Measurements from ENCODE around the gene MAN1C1.
"Not testable (repeated sequence)": the region's sequence is repeated elsewhere in the genome, so short reads cannot be mapped to it uniquely, and the experiment has no call there.

The MAN1C1 gene

GRCh38 chr1:25636141-25636540, 19.6 kb downstream of the MAN1C1 start:
- not testable (repeated sequence) for DNase-seq

- DNase-seq = no peak
Observed at GRCh38 chr1:25640646-25641328, 24.2 kb downstream of the MAN1C1 start.

- DNase-seq = no peak
Observed at GRCh38 chr1:25641329-25641725, 24.7 kb downstream of the MAN1C1 start.

DNA sequence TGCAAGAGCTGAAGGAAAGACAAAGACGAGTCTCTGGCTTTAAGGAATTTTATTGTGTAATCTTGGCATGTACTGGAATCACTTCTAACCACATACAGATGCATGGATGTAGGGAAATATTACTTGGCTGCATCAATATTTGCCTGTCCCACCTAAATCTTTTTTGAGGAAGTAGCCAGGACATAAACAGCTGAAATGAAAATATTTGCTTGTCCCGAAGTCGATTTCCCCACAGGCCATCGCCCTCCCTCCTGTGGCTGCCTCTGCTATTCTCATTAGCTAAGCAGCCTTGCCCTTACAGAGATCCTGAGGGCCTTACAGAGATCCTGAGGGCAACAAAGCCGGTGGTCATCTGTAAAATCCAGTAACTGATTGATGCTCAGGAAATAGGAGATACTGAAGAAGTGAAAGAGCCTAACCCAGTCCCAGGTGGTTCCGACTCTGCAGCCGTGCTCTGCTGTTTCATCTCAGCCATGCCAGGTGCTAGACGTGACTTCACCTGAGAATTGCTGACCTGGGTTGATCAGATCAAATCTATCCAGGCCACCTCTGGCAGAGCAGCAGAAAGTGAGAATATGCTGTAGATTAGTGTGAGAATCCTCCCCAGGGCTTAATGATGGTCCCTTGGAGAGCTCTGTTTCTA, 25.5 kb downstream of the MAN1C1 start:
- DNase-seq = peak; percentile 36

- peak; percentile 82 for DNase-seq
Observed at GRCh38 chr1:25642574-25643108, 26.1 kb downstream of the MAN1C1 start.

DNA sequence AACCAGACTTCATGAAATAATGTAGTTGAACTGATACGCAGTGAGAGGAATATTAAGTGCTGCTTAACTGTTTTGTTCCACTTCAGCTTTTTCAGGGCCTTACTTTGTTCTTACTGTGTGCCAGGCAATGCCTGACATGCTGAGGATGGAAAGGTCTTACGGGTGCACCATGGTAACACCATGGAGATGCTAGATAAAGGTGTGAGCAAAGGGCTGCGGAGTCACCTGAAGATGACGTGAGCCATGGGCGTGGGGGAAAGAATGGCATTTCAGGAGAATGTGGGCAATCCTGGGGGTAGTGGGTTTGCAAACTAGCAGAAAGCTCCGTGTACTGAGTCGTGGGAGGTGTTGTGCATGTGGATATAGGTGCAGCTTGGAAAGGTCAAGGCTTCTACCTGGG, 27.3 kb downstream of the MAN1C1 start:
- no peak for DNase-seq

DNA sequence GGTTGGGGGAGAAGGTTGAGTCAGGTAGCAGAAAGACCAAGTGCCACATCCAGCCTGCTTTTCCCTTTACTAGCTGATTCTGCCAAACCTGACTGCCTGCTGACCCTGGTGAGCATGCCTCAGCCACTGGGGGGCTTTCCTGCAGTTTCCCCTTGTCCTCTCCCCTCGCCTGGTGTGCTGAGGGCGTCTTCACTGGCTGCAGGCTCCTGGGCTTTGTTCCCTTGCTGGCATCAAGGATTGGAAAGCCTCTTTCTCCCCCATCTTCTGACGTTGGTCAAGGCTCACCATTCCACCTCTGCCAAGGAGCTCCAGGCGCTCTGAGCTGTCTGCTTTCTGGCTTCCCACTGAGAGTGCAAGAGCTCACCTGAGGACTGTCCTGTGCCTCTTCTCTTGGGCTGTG, 28.4 kb downstream of the MAN1C1 start:
- no peak for DNase-seq

GRCh38 chr1:25645637-25646400, 29.2 kb downstream of the MAN1C1 start:
- DNase-seq = no peak

DNA sequence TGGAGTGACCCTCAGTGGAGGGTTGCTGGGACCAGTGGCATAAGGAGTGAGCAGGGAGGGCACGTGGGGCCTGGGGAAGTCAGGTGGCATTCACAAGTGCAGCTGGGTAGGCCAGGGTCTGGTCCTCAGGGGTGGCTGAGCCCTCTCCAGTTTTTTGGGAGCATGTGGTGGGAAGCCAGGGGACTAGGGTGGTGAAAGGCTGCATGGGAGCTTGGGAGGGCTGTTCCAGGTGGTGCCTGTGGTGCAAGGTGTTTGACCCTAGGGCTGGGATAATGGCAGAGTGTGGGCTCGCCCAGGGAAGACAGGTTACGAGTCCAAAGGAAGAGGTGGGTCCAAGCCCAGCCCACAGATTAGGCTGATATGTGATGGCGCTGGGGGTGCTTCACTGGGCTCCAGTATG, 30.5 kb downstream of the MAN1C1 start:
- DNase-seq = no peak

GRCh38 chr1:25647863-25648262, 31.3 kb downstream of the MAN1C1 start:
- no peak for DNase-seq

DNA sequence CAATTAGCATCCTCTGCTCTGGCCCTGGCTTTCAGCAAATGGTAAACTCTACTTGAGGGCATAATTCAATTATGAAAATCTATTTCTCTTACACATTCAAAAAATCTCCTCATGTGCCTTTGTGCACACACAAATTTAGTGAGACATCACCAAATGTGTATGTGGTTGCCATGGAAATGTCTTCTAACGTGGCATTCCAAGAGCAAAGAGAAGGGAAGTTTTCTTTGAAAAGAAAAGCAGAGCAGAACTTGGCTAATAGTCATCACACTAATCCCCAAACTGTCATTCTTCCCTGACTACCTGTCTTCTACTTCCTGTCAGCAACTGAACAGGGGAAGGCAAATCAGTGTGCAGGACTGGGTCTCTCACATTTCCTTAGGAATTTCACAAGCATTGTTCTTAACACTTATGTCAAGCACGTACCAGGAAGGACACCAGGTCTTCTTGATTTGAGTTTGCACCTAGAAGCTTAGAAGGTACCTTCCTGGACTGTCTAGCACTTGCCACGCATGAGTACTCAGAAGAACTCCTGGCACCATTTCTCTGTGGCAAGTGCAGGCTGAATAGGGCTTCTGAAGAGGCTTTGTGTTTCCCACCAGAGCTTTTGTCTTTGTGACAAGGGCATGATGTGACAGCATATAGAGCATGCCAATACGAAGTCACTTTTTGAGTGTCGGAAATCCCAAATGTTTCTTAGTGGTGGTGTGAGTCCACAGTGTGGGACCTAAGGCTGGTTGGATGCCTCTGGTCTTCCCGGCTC, 32.3 kb downstream of the MAN1C1 start:
- no peak for DNase-seq

- no peak for DNase-seq
Observed at GRCh38 chr1:25649505-25650288, 33.1 kb downstream of the MAN1C1 start.

DNA sequence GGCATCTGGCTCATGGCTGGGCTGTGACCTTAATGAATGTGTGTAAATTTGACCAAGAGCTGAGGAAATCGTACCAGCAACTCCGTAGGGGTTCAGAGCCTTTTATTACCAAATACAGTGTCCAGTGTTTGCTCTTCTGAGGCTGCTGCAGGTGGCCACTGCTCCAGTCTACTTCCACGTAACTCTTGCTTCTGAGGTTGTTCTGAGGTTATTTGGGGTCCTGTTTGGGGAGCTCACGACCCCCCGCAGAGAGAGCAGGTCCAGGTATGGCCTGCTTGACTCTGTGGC, 33.6 kb downstream of the MAN1C1 start:
- DNase-seq = no peak

- no peak for DNase-seq
Observed at GRCh38 chr1:25651036-25651640, 34.5 kb downstream of the MAN1C1 start.

DNA sequence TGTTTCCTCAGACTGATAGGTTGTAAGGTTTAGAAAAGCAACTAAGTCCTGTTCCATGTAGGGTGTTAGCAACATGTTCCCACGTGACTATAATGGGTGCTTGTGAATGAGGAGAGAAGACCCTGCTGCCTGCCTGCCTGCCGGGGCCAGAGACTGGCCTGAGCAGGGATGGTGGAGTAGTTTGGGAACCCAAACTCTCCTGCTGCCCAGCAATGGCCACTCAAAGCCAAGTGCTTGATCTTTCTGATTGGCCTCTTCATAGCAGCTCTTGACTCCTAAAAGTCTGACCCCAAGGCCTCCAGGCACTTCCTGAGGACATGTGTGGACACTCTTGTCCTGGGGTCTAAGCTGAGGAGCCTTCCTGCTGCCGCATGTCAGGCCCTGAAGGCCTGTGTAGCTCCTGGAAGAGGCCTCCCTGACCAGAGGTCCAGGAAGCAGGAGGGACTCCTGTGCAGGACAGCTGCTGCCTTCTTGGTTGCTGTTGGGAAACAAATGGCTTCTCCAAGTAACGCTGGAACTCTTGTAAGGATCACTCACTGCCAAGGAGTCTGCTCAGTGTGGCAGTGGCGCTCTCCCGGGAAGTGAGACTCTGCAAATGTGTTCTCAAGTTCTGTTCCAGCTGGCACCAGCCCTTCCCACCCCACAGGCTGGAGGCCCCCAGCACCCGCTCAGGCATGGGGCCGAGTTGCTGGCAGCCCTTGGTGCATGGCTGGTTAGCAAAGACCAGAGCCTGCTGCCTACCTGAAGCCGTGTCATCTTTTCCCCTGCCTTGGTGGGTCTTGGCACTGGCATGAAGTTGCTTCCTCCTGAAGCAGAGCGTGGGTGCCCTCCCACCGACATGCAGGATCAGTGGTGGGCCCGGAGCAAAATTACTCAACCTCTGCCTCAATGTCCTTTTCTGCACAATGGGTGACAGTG, 35.5 kb downstream of the MAN1C1 start:
- DNase-seq = no peak

DNA sequence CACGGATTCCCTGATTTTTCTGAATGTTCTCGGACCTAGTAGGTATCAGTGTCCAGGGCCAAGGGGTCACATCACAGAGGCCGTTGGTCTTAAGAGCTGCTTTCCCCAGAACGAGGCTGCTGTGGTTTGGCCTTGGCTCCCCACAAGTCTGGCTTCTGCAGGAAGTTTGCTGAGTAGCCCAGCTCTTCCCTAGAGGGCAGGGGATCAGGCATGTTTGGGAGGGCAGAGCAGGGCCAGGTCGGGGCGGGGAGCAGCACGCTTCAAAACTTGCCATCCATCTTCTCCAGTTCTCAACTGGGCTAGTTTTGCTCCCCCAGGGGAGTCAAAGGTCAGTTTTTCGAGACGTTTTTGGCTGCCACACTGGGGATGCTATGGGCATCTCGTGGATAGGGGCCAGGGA, 37.0 kb downstream of the MAN1C1 start:
- DNase-seq = no peak

GRCh38 chr1:25654109-25654660, 37.6 kb downstream of the MAN1C1 start:
- no peak for DNase-seq

DNA sequence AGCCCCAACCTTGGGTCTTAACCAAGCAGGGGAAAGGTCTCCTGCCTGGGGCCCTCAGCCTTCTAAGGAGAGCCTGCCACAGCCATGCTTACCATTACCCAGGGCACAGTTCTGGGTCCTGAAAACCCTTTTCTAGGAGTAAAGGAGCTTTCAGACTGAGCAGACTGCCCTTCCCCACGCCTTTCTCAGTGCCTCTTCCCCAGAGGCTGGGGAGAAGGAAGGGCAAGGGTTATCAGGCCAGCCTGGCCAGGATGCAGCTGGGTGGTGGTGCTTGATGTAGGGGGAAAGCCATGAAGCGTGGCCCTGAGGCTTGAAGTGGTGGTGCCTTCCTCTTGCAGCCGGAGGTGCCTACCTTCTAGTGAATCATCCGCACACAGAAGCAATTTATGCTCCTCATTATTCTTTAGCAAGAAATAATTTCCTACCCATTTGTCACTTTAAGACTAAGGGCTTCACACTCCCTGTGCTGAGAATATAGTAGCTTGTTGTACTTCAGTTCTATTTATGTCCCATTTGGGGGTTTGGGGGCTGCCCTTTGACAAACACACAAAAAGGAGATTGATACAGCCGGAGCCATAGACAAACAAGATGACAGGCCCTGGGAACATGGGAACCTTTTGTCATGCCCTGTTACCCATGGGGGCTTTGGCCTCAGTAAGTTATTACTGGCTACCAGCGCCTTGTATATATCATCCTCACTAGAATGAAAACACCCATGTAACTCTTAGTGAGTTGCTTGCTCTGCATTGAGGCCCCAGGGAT, 40.7 kb downstream of the MAN1C1 start:
- no peak for DNase-seq

GRCh38 chr1:25657883-25658760, 41.5 kb downstream of the MAN1C1 start:
- no peak for DNase-seq
